GM12878 (cell line): ENCODE results near the gene ZSCAN20. TPM values are rescaled to one million over a fixed set of nuclear protein-coding genes. Genes with fewer than 3 reads are reported as not detected.

Source experiments
- ATAC-seq: fragments of 200-7000 bp; cut with Tn5 transposase; 3 replicates; pipeline ENCODE4 v1.9.1; 2020; ENCODE audit warnings: mild to moderate bottlenecking, moderate library complexity
- BruUV-seq: library from RNA; stranded (reverse); fragments of 400-500 nt; replicated peaks from 2 replicates; lab custom pipeline; 2021; lab: Mats Ljungman, UMichigan
- CTCF ChIA-PET: fragments of 300-600 bp; sonication (Branson Sonifier 250); formaldehyde crosslinking; extraction: SDS; loops from one replicate; lab custom pipeline; 2021; ENCODE audit warnings: inconsistent platforms; lab: Yijun Ruan, JAX
- POLR2A ChIA-PET: fragments of 350-600 bp; formaldehyde crosslinking; extraction: SDS; loops from one replicate; lab custom pipeline; 2021; ENCODE audit warnings: inconsistent platforms; lab: Charles Lee
- RAD21 ChIA-PET: fragments of 300-600 bp; sonication (Branson Sonifier 250); formaldehyde crosslinking; loops from one replicate; lab custom pipeline; 2023; ENCODE audit warnings: antibody characterized with exemption; ENCODE audit not compliant: unreplicated experiment; lab: Charles Lee
- SMC1A ChIA-PET: fragments of 300-600 bp; sonication (Branson Sonifier 250); formaldehyde crosslinking; loops from one replicate; lab custom pipeline; 2023; ENCODE audit not compliant: unreplicated experiment, uncharacterized antibody; lab: Charles Lee
- DNase-seq: peaks from one replicate; pipeline ENCODE4 v3.0.0-alpha.2; 2011; ENCODE audit warnings: low read depth, low spot score
- FAIRE-seq: peaks from 3 replicates; lab custom pipeline; 2011; peaks lifted over from hg19 to GRCh38; lab: Jason Lieb, UNC
- H2AFZ ChIP-seq: 2 replicates; pipeline ENCODE4 v1.6.0; 2011; ENCODE audit warnings: low read depth, low read length, control low read depth; ENCODE audit not compliant: control insufficient read depth
- H3K27ac ChIP-seq: 2 replicates; pipeline ENCODE4 v1.5.1; 2011; ENCODE audit warnings: control low read depth; ENCODE audit not compliant: control insufficient read depth, insufficient read depth
- H3K27me3 ChIP-seq, 2 experiments: replicated peaks in 1 of 2; 2 replicates each; pipeline versions ENCODE4 v1.6.0 to v1.6.1; 2011; ENCODE audit warnings: low read length in 1 of 2; ENCODE audit not compliant: control insufficient read depth in 2 of 2, insufficient read depth in 2 of 2
- H3K36me3 ChIP-seq, 2 experiments: 2 replicates each; pipeline ENCODE4 v1.5.1; 2011; ENCODE audit warnings: low read length in 1 of 2; ENCODE audit not compliant: control insufficient read depth in 2 of 2, insufficient read depth in 2 of 2
- H3K4me1 ChIP-seq: 2 replicates; pipeline ENCODE4 v1.6.1; 2011; ENCODE audit warnings: mild to moderate bottlenecking, low read length, moderate library complexity, mixed read lengths; ENCODE audit not compliant: control insufficient read depth, insufficient read depth
- H3K4me2 ChIP-seq: 2 replicates; pipeline ENCODE4 v1.6.0; 2011; ENCODE audit warnings: control low read depth; ENCODE audit not compliant: control insufficient read depth, insufficient read depth
- H3K4me3 ChIP-seq: fragments of 200-600 bp; sonication (generic); 2 replicates; pipeline ENCODE4 v1.5.1; 2016
- H3K79me2 ChIP-seq: 2 replicates; pipeline ENCODE4 v1.6.0; 2011; ENCODE audit warnings: low read length; ENCODE audit not compliant: control insufficient read depth, insufficient read depth
- H3K9ac ChIP-seq: 2 replicates; pipeline ENCODE4 v1.8.0; 2011; ENCODE audit warnings: low read length, control low read depth, mixed read lengths; ENCODE audit not compliant: control insufficient read depth, insufficient read depth
- H3K9me3 ChIP-seq: replicated peaks from 3 replicates; pipeline ENCODE4 v1.5.1; 2011; ENCODE audit warnings: mild to moderate bottlenecking, low read length; ENCODE audit not compliant: control insufficient read depth, insufficient read depth
- H4K20me1 ChIP-seq: 2 replicates; pipeline ENCODE4 v1.6.0; 2011; ENCODE audit not compliant: control insufficient read depth, insufficient read depth
- BRCA1 ChIP-seq: IDR thresholded peaks from 2 replicates; pipeline ENCODE4 v1.6.1; 2011; ENCODE audit warnings: low read depth, low read length, improper control_type of control experiment
- CREM ChIP-seq: IDR thresholded peaks from 2 replicates; pipeline ENCODE4 v1.6.1; 2014; ENCODE audit warnings: antibody characterized with exemption, low read depth
- IRF4 ChIP-seq: IDR thresholded peaks from 2 replicates; pipeline ENCODE4 v1.6.1; 2011; ENCODE audit warnings: low read depth, low read length
- MEF2A ChIP-seq: IDR thresholded peaks from 2 replicates; pipeline ENCODE4 v1.6.1; 2011; ENCODE audit warnings: low read depth, mild to moderate bottlenecking, low read length, moderate library complexity; ENCODE audit not compliant: insufficient read depth
- NRF1 ChIP-seq: conservative IDR thresholded peaks from 2 replicates; pipeline ENCODE4 v1.6.1; 2011; ENCODE audit warnings: mild to moderate bottlenecking, low read depth, low read length, improper control_type of control experiment
- SMARCA5 ChIP-seq: fragments of 450-650 bp; IDR thresholded peaks from 2 replicates; pipeline ENCODE4 v1.6.1; 2017; ENCODE audit warnings: mild to moderate bottlenecking
- TCF3 ChIP-seq: IDR thresholded peaks from 2 replicates; pipeline ENCODE4 v1.6.1; 2012; ENCODE audit warnings: low read depth, mild to moderate bottlenecking, low read length, borderline replicate concordance; ENCODE audit not compliant: insufficient read depth
- WGBS: methylation state at CpG from one replicate; pipeline ENCODE4 v1.1.6; 2016; ENCODE audit warnings: low lambda C conversion rate; ENCODE audit not compliant: insufficient replicate concordance, insufficient coverage; ENCODE audit errors: missing lambda C conversion rate; 5-methylcytosine and 5-hydroxymethylcytosine counted together
- in situ Hi-C: fragments of 300-500 bp; cut with MboI; formaldehyde crosslinking; loops from 9 replicates; pipeline ENCODE4 v1.14.3; 2018; ENCODE audit warnings: mixed read lengths
- intact Hi-C: fragments of 100-400 bp; cut with micrococcal nuclease; formaldehyde crosslinking; loops from one replicate; pipeline ENCODE4 v1.14.2; 2022; ENCODE audit not compliant: unreplicated experiment
- polyA plus RNA-seq, 11 experiments: library from polyadenylated mRNA; depleted of rRNA in 4 of 11; unstranded in 6 of 11; stranded (reverse) in 5 of 11; fragments of >200 nt; fragmentation: Nextera tagmentation in 4 of 11; fragmentation: Illumina TruSeq in 1 of 11; extraction: Ambion mirVana in 4 of 11; extraction: Trizol in 1 of 11; gene quantifications; 1 replicate in 1 of 11; 2 replicates in 10 of 11; pipeline versions ENCODE4 v1.2.1 to v1.2.3, GENCODE V29; 2011 to 2016; ENCODE audit warnings: inconsistent platforms in 2 of 11, missing spikeins in 2 of 11, low read depth in 1 of 11
- total RNA-seq, 4 experiments: library from RNA; depleted of rRNA in 3 of 4; stranded (reverse); fragments of >200 nt in 3 of 4; fragmentation: Illumina TruSeq in 1 of 4; extraction: Trizol in 1 of 4; gene quantifications; 2 replicates each; pipeline versions ENCODE4 v1.2.1 to v1.2.3, GENCODE V29; 2013 to 2021

The ZSCAN20 gene
- total and polyA plus RNA-seq, 10 of the 15 experiments (the other 5 are each of a cell fraction or from before 2014, with no cell fraction given), result 0.35 to 5.1 (median 2.4) TPM

DNA sequence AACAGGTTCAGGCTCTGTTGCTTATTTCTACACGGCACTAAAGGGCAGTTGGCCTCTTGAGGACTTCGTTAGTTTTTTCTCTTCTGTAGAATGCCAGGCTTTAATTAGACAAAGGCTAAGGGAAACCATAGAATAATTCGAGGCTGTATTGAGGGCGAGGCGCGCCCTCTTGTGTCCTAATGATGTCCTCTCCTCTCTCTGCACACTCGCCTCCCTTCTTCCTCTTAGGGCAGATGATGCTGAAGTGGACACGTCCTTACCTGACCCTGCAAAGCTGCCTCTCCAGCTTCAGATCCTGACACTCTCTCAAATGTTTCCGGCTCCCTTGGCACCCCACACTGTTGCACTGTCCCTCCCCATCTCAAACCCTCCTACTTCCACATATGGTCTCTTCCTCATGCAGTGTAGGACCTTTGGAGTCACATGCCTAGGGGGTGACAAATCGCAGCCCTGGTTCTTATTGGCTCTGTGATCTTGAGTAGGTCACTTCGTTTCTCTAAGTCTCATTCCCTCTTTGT lies 1.9 kb upstream of the ZSCAN20 start (continued):
- TF ChIP-seq SMARCA5 (peak; percentile 31; the same call in 1 of the 2 replicates), IRF4 (0 out of 2 replicates have a peak, but pooled peaks have one; percentile 19), TCF3 (no peak)
- TF ChIP-seq, all 136 proteins: peak for 14

DNA sequence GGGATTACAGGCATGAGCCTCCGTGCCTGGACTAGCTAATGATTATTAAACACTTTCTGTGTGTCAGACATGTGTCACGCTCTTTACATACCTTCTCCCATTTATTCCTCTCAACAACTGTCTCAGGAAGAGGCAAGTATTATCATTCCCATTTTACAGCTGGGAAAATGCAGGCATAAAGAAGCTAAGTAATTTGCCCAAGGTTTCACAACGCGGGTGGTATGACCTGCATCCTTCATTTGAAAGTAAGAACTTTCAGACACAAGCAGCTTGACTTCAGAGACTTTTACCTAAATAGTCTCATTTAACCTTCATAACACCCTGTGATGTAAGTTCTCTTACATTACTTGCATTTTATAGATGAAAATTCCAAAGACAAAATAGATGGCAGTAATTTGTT lies 1.0 kb upstream of the ZSCAN20 start:
- SMC1A ChIA-PET, result interaction anchor here (0.5 to 8.8 kb wide), 36 partner anchors 9 to 849 kb away, joined by 3 to 149 read pairs (median 4); no protein-coding TSS in a partner anchor
- in situ Hi-C loops, result no loop called here
- no peaks in the 10 kb centered on the region for H4K20me1 ChIP-seq

More for the DNA sequence above, 1.0 kb upstream of the ZSCAN20 start:
- no peak overlapping the region for H3K9ac ChIP-seq
- H3K27me3 ChIP-seq, result no peaks in the 10 kb centered on the region
- ATAC-seq, result no peak
- no peak overlapping the region for H3K27ac ChIP-seq
- H3K9me3 ChIP-seq, result no peaks in the 10 kb centered on the region
- peaks cover 8% of the 10 kb centered on the region for H3K79me2 ChIP-seq
- intact Hi-C loops, result loop anchor here (5.0 kb wide), 1 partner anchor 141 kb away; no protein-coding TSS in a partner anchor
- ChIA-PET CTCF (interaction anchor here (0.7 to 9.8 kb wide), 39 partner anchors 10 to 379 kb away, joined by 3 to 239 read pairs (median 4); partner anchors contain the start of gene PHC2), POLR2A (interaction anchor here (1.2 to 2.2 kb wide), 4 partner anchors 10 to 176 kb away, joined by 5 to 10 read pairs (median 8); no protein-coding TSS in a partner anchor), RAD21 (interaction anchor here (0.8 to 6.3 kb wide), 16 partner anchors 8 to 358 kb away, joined by 3 to 103 read pairs (median 6); no protein-coding TSS in a partner anchor)
- TF ChIP-seq NRF1, result no peak
- no peak for TF ChIP-seq BRCA1
- no peak for TF ChIP-seq CREM
- no peak for TF ChIP-seq MEF2A
- H2AFZ ChIP-seq, result peak overlapping the region; percentile 95
- peak overlapping the region; percentile 88; the same call in 1 of the 2 replicates for H3K4me2 ChIP-seq
- BruUV-seq, result no TSS peak
- H3K4me1 ChIP-seq, result peaks cover 7% of the 10 kb centered on the region
- no peak for FAIRE-seq
- no peaks in the 10 kb centered on the region for H3K36me3 ChIP-seq
- no peak overlapping the region for H3K4me3 ChIP-seq
- DNase-seq, result no peak
- WGBS, result 64% methylated on average over 4 of the region's 4 CpGs
